Fibroblast of mammary gland (primary cell): ENCODE measurements around the gene CYFIP2.

Source experiments
- DNase-seq: peaks from one replicate; pipeline ENCODE4 v3.0.0-alpha.2; 2010; ENCODE audit warnings: low read depth
- H3K4me3 ChIP-seq: 2 replicates; pipeline ENCODE4 v1.5.1; 2011; ENCODE audit warnings: low read depth, mild to moderate bottlenecking, low read length, moderate library complexity; ENCODE audit not compliant: control insufficient read depth
- TF ChIP-seq, protein P1 (sequence below): conservative IDR thresholded peaks from 2 replicates; pipeline ENCODE4 v1.5.1; 2011; ENCODE audit warnings: low read depth, low read length, inconsistent platforms; ENCODE audit not compliant: control insufficient read depth, insufficient read depth

Gene CYFIP2

GRCh38 chr5:157265714-157266285, at the start of gene CYFIP2:
Gene CYFIP2, plus strand, starts transcription at chr5:157266123. Its CDS starts 19,239 bp downstream, at chr5:157285362.
- DNase-seq, result no peak
- TF ChIP-seq, protein P1, sequence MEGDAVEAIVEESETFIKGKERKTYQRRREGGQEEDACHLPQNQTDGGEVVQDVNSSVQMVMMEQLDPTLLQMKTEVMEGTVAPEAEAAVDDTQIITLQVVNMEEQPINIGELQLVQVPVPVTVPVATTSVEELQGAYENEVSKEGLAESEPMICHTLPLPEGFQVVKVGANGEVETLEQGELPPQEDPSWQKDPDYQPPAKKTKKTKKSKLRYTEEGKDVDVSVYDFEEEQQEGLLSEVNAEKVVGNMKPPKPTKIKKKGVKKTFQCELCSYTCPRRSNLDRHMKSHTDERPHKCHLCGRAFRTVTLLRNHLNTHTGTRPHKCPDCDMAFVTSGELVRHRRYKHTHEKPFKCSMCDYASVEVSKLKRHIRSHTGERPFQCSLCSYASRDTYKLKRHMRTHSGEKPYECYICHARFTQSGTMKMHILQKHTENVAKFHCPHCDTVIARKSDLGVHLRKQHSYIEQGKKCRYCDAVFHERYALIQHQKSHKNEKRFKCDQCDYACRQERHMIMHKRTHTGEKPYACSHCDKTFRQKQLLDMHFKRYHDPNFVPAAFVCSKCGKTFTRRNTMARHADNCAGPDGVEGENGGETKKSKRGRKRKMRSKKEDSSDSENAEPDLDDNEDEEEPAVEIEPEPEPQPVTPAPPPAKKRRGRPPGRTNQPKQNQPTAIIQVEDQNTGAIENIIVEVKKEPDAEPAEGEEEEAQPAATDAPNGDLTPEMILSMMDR, result no peak
- H3K4me3 ChIP-seq, result peak within 1 kb of the TSS; percentile 57

DNA sequence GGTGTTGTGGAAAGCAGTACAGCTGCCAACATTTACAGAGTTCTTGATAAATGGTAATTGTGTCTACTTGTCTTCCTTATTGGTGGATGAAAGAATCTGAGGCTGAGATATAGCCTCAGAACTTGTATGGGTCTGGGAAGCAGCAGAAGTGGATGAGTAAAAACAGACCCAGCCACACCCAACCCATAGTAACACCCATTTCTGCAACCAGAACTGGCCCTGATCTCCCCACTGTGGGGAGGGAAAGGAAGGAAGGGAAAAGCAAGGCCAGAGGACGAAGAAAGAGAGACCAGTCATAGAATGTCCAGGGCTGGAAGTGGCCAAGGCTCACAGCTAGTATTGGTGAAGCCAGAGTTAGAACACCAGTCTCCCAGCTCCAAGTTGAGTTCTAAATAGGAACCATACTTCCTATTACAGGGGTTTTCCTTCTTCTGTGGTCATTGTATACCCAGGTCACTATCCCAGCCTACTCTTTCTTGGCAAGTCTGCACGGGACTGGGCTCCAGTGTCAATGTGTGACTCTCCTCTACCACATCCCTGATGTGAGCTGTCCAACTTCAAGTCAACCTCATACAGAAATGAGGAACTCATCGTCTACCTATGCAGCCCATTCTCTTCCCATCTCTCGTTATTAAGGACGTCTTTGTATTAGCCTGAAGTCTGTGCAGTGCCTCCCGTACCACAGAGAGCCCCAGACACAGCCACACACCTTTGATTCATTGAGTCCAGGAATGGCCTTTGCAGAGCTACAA, 49.4 kb upstream of the CYFIP2 start:
- H3K4me3 ChIP-seq, result no peak overlapping the region
- TF ChIP-seq, protein P1, result no peak
- no peak for DNase-seq

- TF ChIP-seq, protein P1, result no peak
- no peak for DNase-seq
- no peak overlapping the region for H3K4me3 ChIP-seq
These were observed 48.5 kb upstream of the CYFIP2 start for GRCh38 chr5:157217289-157218024.

DNA sequence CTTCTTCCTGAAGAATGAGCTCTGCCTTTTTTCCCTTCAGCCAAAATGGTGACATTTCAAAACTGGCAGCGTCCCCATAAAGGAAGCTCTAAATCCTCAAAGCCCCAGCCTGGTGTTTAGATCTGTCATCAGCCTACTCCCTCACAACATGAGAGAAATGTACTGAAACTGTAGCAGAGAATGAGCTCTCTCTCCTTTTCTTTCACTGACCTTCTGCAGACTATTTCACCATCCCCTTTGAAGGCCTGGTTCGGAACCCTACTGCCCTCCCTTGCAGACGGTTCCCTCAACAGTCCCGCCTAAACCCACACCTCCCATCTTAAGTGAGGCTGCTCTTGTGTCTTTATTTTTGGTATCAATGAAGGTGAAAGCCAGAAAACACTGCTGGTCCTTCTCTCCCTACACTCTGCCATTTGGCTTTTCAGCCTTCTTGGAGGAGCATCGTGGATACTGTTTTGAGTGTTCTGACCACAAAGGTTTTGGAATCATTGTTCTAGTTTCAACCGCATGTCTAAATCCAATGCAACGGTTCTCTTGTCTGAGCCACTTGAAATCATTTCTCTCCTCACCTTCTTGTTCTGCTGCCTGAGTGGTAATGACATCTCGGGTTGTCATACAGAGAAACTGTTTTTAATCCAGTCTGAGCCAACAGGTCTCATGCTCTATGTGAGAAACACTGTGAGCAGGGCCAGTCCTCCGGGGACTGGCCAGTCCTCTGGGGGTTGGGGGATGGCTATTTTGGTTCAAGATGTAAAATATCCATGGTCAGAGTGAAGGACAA, 46.2 kb upstream of the CYFIP2 start:
- H3K4me3 ChIP-seq, result no peak overlapping the region
- TF ChIP-seq, protein P1, result no peak
- DNase-seq, result peak; percentile 9

DNA sequence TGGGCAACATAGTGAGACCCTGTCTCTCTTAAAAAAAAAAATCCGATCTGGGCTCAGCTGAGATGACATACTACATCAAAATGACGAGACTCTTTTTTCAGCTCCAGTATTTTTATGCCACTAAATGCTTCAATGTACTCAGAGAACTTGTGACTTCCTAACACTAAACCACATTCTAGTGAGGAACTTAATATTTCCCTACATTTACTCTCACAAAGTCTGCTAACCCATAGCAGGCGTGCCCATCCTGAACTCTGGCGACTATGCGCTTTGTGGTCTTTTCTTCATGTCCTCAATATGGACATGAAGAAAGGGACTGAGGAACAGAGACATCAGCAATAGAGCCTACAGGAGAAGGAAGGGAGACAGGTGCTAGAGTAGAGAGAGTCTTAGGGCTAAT, 44.0 kb upstream of the CYFIP2 start:
- no peak overlapping the region for H3K4me3 ChIP-seq
- no peak for DNase-seq
- TF ChIP-seq, protein P1, result no peak

GRCh38 chr5:157222506-157223230, 43.3 kb upstream of the CYFIP2 start:
- peak; percentile 66 for DNase-seq
- no peak overlapping the region for H3K4me3 ChIP-seq
- TF ChIP-seq, protein P1, result no peak
